Hair follicular keratinocyte (primary cell): ENCODE measurements around the gene MCRIP2. TPM values are rescaled to one million over a fixed set of nuclear protein-coding genes. Genes with fewer than 3 reads are reported as not detected.

Experiments used
- total RNA-seq: library from RNA; depleted of rRNA; stranded (reverse); fragments of >200 nt; gene quantifications from 2 replicates; pipeline ENCODE4 v1.2.3, GENCODE V29; 2015

The MCRIP2 gene, protein sequence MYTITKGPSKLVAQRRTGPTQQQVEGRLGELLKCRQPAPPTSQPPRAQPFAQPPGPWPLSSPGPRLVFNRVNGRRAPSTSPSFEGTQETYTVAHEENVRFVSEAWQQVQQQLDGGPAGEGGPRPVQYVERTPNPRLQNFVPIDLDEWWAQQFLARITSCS
- total RNA-seq, result 36.5 and 55.2 TPM in 2 replicates

DNA sequence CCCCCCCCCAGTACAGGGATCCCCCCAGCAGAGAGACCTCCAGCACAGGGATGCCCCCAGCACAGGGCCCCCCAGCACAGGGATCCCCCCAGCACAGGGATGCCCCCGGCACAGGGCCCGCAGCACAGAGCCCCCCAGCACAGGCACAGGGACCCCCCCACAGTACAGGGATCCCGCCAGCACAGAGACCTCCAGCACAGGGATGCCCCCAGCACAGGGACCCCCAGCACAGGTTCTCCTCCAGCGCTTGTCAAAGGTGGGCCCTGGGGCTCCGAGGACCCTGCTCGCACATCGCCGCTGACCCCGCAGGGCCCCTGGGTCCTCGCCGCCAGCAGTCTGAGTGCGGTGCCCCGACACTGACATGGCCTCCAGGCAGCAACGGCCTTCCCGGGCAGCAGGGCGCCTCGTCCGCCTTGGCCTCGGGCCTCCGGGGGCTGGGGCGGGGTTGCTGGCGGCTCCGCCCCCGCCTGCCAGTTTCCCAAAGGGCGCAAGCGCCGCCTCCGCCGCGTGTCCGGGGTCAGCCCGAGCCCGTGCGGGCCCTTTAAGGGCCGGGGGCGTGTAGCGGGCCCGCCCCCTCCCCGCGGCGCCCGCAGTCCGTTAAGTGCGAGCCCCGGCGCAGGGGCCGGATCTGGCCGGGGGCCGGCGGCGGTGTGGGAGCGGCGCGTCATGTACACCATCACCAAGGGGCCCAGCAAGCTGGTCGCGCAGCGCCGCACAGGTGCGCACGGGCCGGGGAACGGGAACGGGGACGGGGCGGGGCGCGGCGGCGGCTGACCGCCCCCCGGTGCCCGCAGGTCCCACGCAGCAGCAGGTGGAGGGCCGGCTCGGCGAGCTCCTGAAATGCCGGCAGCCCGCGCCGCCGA is at the start of gene MCRIP2:
TSS of gene MCRIP2 (plus strand) at position 503 of the 863 bp plus-strand sequence. CDS start at position 667, 164 bp downstream.

DNA sequence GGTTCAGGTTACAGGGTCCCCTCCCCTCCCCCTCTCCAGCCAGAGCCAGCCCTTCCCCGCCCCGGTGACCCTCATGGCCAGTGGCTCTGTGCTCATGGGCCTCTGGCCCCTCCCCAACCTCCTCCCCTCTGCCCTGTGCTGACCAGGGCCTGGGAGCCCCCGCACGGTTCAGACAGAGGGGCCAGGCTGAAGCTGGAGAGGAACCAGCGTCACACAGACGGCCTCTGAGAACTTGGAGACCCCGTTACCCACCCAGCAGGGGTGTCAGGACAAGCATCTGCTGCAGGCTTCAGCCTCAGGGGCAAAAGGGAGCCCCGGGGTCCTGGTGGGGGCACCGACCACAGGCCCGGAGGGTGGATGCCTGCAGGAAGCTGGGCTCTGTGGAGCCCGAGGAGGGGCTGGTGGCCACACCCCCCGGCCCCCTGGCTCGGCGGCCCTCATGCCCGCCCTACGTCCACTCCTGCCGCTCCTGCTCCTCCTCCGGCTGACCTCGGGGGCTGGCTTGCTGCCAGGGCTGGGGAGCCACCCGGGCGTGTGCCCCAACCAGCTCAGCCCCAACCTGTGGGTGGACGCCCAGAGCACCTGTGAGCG is 10.7 kb upstream of the MCRIP2 start, which contains the start of gene WFIKKN1:
TSS of gene WFIKKN1 (plus strand) at position 171 of the 591 bp plus-strand sequence. CDS start at position 440, 269 bp downstream.

DNA sequence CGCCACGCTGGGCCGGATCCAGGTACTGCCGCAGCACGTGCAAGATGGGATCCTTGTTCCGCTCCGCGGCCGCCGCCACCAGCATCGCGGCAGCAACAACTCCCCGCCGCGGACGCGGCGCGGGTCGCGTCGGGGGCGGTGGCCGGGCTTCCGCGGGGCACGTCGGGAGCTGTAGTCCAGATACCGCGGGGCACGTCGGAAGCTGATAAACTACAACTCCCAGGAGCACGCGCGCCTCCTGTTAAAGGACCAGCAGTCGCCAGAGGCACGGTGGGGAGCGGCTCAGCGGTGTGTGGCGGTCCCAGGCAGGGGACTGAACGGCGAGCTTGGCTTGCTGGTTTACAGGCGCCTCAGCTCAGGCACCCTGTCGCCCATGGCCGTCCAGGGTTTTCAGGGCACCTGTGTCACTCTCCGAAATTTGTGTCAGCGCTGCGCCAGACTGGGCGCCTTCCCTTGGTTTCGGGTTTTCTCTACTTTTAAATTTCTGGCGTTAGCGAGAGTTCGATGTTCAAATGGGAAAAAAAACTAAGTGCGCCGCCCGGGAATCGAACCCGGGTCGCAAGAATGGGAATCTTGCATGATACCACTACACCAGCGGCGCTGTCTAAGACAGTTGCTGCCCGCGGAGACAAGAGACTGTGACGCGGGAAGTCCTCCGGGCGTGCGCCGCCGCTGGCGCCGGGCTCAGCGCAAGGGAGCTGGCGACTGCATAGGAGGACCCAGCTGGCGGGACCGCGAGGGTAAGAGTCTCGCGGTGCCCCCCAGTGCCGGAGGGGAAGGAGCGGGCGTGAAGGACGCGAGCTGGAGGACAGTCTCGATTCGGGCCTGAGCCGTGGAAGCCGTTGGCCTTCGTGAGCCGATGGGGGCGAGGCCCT is 5.2 kb upstream of the MCRIP2 start, which contains the start of gene METTL26:
TSS of gene METTL26 (minus strand) at position 100 of the 875 bp plus-strand sequence. CDS start at position 85, 15 bp downstream.

DNA sequence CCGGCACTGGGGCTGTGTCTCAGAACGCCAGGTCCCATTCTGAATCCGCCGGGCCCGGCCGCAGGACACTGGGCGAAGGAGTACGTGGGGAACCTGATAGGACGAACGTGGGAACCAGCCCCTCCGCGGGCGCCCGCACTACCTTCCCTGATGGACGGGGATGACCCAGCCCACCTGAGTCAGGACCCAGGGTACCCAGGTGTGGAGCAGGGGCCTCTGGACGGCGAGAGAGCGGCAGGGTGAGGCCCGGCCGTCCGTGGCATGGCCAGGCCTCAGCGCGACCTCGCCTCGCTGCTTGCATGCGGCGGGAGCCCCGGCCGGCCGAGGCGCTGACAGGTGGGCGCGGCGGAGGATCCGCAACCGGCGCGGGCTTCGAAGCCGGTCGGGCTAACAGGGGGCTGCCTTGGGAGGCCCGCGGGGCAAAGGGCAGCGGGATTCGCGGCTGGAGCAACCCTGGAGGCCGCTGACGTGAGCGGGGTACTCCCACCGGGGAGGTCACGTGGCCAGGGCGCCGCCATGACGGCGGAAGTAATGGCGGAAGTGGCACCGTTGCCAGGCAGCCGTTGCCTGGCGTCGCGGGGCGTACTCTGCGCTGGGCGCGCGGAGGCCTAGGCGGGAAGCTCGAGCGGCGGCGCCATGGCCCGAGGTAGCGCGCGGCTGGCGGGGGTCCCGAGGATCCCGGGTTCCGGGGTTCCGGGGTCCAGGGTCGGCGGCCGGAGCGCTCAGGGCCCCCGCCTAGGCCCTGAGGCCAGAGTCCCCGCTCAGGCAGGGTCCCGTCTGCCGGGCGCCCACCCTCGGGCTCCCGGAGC is 7.4 kb downstream of the MCRIP2 start, which contains the start of gene WDR90:
TSS of gene WDR90 (plus strand) at position 585 of the 809 bp plus-strand sequence. CDS start at position 637, 52 bp downstream.

DNA sequence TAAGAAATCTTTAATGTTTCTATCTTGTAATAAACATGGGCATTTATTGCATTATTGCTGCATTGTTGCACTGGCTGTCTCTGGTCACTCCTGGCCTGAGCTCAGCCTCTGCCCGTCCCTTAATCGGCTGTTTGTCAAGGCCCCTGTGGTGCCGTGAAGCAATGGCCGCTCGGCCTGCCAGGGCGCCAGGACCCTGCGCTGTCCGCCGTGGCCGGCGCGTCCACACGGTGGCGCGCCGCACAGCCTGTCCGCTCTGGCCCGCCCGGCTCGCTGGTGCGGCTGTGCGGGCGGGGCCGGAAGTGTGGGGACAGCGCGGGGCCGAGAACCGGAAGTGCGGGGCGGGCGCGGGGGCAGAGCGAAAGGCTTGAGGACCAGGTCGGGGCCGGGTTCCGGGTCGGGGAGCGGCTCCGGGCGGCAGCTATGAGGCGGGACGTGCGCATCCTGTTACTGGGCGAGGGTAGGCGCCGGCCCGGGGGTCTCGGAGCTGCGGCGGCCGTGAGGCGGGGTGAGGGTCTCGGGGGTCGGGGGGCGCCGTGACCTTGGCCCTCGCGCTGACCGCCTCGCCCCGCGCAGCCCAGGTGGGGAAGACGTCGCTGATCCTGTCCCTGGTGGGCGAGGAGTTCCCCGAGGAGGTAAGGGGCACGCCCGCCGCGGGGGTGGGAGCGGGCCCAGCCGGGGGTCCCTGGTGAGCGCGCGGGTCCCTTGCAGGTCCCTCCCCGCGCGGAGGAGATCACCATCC is 26.3 kb downstream of the MCRIP2 start, which contains the start of gene RHOT2:
TSS of gene RHOT2 (plus strand) at position 353 of the 739 bp plus-strand sequence. CDS start at position 421, 68 bp downstream.

DNA sequence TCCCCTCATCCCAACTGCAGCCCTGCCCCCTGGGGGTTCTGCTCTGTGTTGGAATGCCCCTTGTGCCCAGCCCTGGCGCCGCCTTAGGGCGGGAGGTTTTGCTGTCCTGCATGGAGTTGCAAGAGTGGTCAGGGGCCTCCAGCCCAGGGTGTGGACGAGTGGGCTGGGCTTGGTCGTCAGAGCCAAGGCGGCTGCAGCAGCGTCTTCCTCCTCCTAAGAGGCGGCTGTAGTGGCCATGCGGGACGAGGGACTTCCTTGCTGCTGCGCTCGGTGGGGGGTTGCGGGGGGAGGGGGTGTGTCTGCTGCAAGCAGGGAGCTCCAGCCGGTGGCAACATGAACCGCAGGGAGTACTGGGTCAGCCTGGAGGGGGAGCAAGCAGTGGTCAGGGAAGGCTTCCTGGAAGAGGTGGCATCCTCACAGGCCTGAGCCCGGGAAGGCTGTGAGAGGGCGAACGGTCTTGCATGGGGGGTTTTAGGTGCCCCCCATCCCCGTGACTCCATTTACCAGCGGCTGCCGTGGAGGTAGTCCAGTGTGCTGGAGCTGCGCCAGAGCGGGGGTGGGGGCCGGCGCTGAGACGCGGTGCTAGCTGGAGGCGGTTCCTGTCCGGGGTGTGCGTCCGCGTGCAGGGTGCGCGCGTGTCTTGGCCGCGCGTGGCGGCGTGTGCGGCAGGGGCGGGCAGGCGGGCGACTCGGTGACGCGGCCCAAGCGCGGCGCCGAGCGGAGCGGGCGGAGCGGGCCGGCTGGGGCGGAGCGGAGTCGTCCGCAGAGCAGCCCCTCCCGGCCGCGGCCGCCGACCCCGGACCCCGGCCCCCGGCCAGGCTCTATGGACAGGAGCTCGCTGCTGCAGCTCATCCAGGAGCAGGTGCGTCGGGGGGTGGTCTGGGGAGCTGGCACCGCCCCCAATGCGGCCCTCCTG is 33.6 kb downstream of the MCRIP2 start, which contains the start of gene RHBDL1:
TSS of gene RHBDL1 (plus strand) at position 704 of the 916 bp plus-strand sequence. CDS start at position 824, 120 bp downstream.

DNA sequence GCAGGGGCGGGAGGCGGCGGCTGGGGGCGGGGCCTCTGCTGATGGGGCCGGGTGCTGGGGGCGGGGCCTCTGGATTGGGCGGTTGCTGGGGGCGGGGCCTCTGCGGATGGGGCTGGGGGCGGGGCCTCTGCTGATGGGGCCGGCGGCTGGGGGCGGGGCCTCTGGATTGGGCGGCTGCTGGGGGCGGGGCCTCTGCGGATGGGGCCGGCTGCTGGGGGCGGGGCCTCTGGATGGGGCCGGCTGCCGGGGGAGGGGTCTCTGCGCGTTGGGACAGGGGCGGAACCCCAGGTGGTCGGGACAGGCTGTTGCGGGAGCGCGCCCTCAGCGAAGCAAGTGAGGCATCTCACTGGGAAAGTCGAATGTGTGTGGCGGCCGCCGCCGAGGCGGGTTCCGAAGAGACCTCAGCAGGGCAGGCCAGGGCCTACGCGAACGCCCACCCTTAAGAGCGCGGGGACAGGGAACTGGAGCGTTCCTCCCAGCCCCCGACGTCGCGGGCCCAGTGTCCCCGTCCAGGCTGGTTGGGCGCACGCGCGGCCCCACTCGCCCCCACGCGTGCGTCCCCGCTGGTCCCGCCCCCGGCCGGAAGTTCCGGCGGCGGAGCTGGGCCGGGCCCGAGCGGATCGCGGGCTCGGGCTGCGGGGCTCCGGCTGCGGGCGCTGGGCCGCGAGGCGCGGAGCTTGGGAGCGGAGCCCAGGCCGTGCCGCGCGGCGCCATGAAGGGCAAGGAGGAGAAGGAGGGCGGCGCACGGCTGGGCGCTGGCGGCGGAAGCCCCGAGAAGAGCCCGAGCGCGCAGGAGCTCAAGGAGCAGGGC is 38.4 kb downstream of the MCRIP2 start, which contains the start of gene STUB1:
TSS of gene STUB1 (plus strand) at position 597 of the 811 bp plus-strand sequence. CDS start at position 713, 116 bp downstream.

DNA sequence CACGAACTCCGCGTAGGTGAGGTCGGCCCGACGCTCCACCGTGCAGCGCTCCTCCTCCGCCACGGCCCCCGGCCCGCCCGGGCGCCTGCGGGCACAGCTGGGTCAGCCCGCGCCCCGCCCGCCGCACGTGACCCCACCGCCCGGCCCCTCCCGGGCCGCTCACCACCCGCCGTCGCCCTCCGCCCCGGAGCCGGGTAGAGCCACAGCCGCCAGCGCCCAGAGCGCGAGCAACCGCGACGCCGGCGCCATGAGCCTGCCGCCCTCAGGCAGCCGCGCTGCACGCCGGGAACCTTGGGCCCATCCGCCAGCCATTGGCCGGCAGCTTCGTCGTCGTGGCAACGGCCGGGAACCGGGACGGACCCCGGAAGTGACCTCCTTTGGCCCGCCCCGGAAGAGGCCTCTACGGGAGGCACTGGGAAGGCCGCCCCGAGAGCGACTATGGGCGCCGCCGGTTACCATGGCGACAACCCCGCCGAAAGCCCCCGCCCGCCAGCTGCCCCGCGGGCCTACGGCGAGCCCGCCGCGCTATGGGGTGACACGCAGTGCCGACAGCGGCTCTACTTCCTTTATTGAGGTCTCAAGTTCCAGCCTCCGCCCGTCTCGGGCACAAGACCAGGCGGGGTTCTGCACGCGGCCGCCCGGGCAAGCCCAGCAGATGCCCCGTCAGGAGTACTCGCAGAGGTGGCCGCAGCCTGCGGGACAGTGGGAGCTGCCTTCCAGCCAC is 42.6 kb downstream of the MCRIP2 start, which contains the start of gene JMJD8:
TSS of gene JMJD8 (minus strand) at position 264 of the 724 bp plus-strand sequence. CDS start at position 249, 15 bp downstream.

Other genes with a start within 250 kb of the MCRIP2 start
- 110 and 125 TPM in 2 replicates for gene NME4, start 244.6 kb upstream of the MCRIP2 start, total RNA-seq
- gene DECR2, start 239.9 kb upstream of the MCRIP2 start, total RNA-seq, result 17.3 and 17.9 TPM in 2 replicates
- 12.2 and 19.1 TPM in 2 replicates for gene RAB11FIP3, start 216.2 kb upstream of the MCRIP2 start, total RNA-seq
- 39.7 and 43.8 TPM in 2 replicates for gene CAPN15, start 114.1 kb upstream of the MCRIP2 start, total RNA-seq
- gene PRR35, start 81.4 kb upstream of the MCRIP2 start, total RNA-seq, result not detected in 2 replicates
- 0.11 and 0.16 TPM in 2 replicates for gene NHLRC4, start 74.8 kb upstream of the MCRIP2 start, total RNA-seq
- 19.8 and 27.6 TPM in 2 replicates for gene PIGQ, start 71.9 kb upstream of the MCRIP2 start, total RNA-seq
- gene RAB40C, start 51.8 kb upstream of the MCRIP2 start, total RNA-seq, result 18.1 and 19.2 TPM in 2 replicates
- 0.47 TPM in 1 of 2 replicates, not detected in the other for gene WFIKKN1, start 10.8 kb upstream of the MCRIP2 start, total RNA-seq
- gene METTL26, start 5.5 kb upstream of the MCRIP2 start, total RNA-seq, result 161 and 174 TPM in 2 replicates
- 8.5 and 9.8 TPM in 2 replicates for gene WDR90, start 7.5 kb downstream of the MCRIP2 start, total RNA-seq
- gene RHOT2, start 26.3 kb downstream of the MCRIP2 start, total RNA-seq, result 52.0 and 72.9 TPM in 2 replicates
- gene RHBDL1, start 33.8 kb downstream of the MCRIP2 start, total RNA-seq, result 5.1 and 9.8 TPM in 2 replicates
- gene STUB1, start 38.6 kb downstream of the MCRIP2 start, total RNA-seq, result 216 and 264 TPM in 2 replicates
- 35.5 and 58.9 TPM in 2 replicates for gene JMJD8, start 42.5 kb downstream of the MCRIP2 start, total RNA-seq
- gene WDR24, start 48.6 kb downstream of the MCRIP2 start, total RNA-seq, result 9.1 and 9.4 TPM in 2 replicates
- gene FBXL16, start 64.0 kb downstream of the MCRIP2 start, total RNA-seq, result 0.19 and 2.0 TPM in 2 replicates
- gene METRN, start 73.3 kb downstream of the MCRIP2 start, total RNA-seq, result 119 and 198 TPM in 2 replicates
- 61.5 and 70.2 TPM in 2 replicates for gene ANTKMT, start 79.3 kb downstream of the MCRIP2 start, total RNA-seq
- gene CCDC78, start 84.6 kb downstream of the MCRIP2 start, total RNA-seq, result 3.6 and 3.8 TPM in 2 replicates
- gene HAGHL, start 85.3 kb downstream of the MCRIP2 start, total RNA-seq, result 18.9 and 26.2 TPM in 2 replicates
- 19.4 and 30.0 TPM in 2 replicates for gene CIAO3, start 99.2 kb downstream of the MCRIP2 start, total RNA-seq
- gene MSLN, start 118.9 kb downstream of the MCRIP2 start, total RNA-seq, result 0.78 and 3.8 TPM in 2 replicates
- gene RPUSD1, start 146.6 kb downstream of the MCRIP2 start, total RNA-seq, result 29.0 and 43.2 TPM in 2 replicates
- 23.5 and 26.5 TPM in 2 replicates for gene CHTF18, start 146.8 kb downstream of the MCRIP2 start, total RNA-seq
- gene GNG13, start 158.9 kb downstream of the MCRIP2 start, total RNA-seq, result not detected in 2 replicates